GM12878 (cell line): ENCODE measurements around the gene DQX1. TPM values are rescaled to one million over a fixed set of nuclear protein-coding genes. Genes with fewer than 3 reads are reported as not detected.
A peak's percentile ranks its signal among the peaks of the same experiment; 100 is the strongest.

Experiments
- ATAC-seq: fragments of 200-7000 bp; cut with Tn5 transposase; 3 replicates; pipeline ENCODE4 v1.9.1; 2020; ENCODE audit warnings: mild to moderate bottlenecking, moderate library complexity
- BruUV-seq: library from RNA; stranded (reverse); fragments of 400-500 nt; replicated peaks from 2 replicates; lab custom pipeline; 2021; lab: Mats Ljungman, UMichigan
- CTCF ChIA-PET: fragments of 300-600 bp; sonication (Branson Sonifier 250); formaldehyde crosslinking; extraction: SDS; loops from one replicate; lab custom pipeline; 2021; ENCODE audit warnings: inconsistent platforms; lab: Yijun Ruan, JAX
- POLR2A ChIA-PET: fragments of 350-600 bp; formaldehyde crosslinking; extraction: SDS; loops from one replicate; lab custom pipeline; 2021; ENCODE audit warnings: inconsistent platforms; lab: Charles Lee
- RAD21 ChIA-PET: fragments of 300-600 bp; sonication (Branson Sonifier 250); formaldehyde crosslinking; loops from one replicate; lab custom pipeline; 2023; ENCODE audit warnings: antibody characterized with exemption; ENCODE audit not compliant: unreplicated experiment; lab: Charles Lee
- SMC1A ChIA-PET: fragments of 300-600 bp; sonication (Branson Sonifier 250); formaldehyde crosslinking; loops from one replicate; lab custom pipeline; 2023; ENCODE audit not compliant: unreplicated experiment, uncharacterized antibody; lab: Charles Lee
- DNase-seq: peaks from one replicate; pipeline ENCODE4 v3.0.0-alpha.2; 2011; ENCODE audit warnings: low read depth, low spot score
- FAIRE-seq: peaks from 3 replicates; lab custom pipeline; 2011; peaks lifted over from hg19 to GRCh38; lab: Jason Lieb, UNC
- H2AFZ ChIP-seq: 2 replicates; pipeline ENCODE4 v1.6.0; 2011; ENCODE audit warnings: low read depth, low read length, control low read depth; ENCODE audit not compliant: control insufficient read depth
- H3K27ac ChIP-seq: 2 replicates; pipeline ENCODE4 v1.5.1; 2011; ENCODE audit warnings: control low read depth; ENCODE audit not compliant: control insufficient read depth, insufficient read depth
- H3K27me3 ChIP-seq, 2 experiments: replicated peaks in 1 of 2; 2 replicates each; pipeline versions ENCODE4 v1.6.0 to v1.6.1; 2011; ENCODE audit warnings: low read length in 1 of 2; ENCODE audit not compliant: control insufficient read depth in 2 of 2, insufficient read depth in 2 of 2
- H3K36me3 ChIP-seq, 2 experiments: 2 replicates each; pipeline ENCODE4 v1.5.1; 2011; ENCODE audit warnings: low read length in 1 of 2; ENCODE audit not compliant: control insufficient read depth in 2 of 2, insufficient read depth in 2 of 2
- H3K4me1 ChIP-seq: 2 replicates; pipeline ENCODE4 v1.6.1; 2011; ENCODE audit warnings: mild to moderate bottlenecking, low read length, moderate library complexity, mixed read lengths; ENCODE audit not compliant: control insufficient read depth, insufficient read depth
- H3K4me2 ChIP-seq: 2 replicates; pipeline ENCODE4 v1.6.0; 2011; ENCODE audit warnings: control low read depth; ENCODE audit not compliant: control insufficient read depth, insufficient read depth
- H3K4me3 ChIP-seq: fragments of 200-600 bp; sonication (generic); 2 replicates; pipeline ENCODE4 v1.5.1; 2016
- H3K79me2 ChIP-seq: 2 replicates; pipeline ENCODE4 v1.6.0; 2011; ENCODE audit warnings: low read length; ENCODE audit not compliant: control insufficient read depth, insufficient read depth
- H3K9ac ChIP-seq: 2 replicates; pipeline ENCODE4 v1.8.0; 2011; ENCODE audit warnings: low read length, control low read depth, mixed read lengths; ENCODE audit not compliant: control insufficient read depth, insufficient read depth
- H3K9me3 ChIP-seq: replicated peaks from 3 replicates; pipeline ENCODE4 v1.5.1; 2011; ENCODE audit warnings: mild to moderate bottlenecking, low read length; ENCODE audit not compliant: control insufficient read depth, insufficient read depth
- H4K20me1 ChIP-seq: 2 replicates; pipeline ENCODE4 v1.6.0; 2011; ENCODE audit not compliant: control insufficient read depth, insufficient read depth
- ELK1 ChIP-seq: IDR thresholded peaks from 2 replicates; pipeline ENCODE4 v1.6.1; 2012; ENCODE audit warnings: low read depth, low read length, improper control_type of control experiment
- SUZ12 ChIP-seq: fragments of 200-600 bp; sonication (generic); IDR thresholded peaks from one replicate; pipeline ENCODE4 v1.6.1; 2018; ENCODE audit warnings: antibody characterized with exemption, mild to moderate bottlenecking; ENCODE audit not compliant: unreplicated experiment
- WGBS: methylation state at CpG from one replicate; pipeline ENCODE4 v1.1.6; 2016; ENCODE audit warnings: low lambda C conversion rate; ENCODE audit not compliant: insufficient replicate concordance, insufficient coverage; ENCODE audit errors: missing lambda C conversion rate; 5-methylcytosine and 5-hydroxymethylcytosine counted together
- in situ Hi-C: fragments of 300-500 bp; cut with MboI; formaldehyde crosslinking; loops from 9 replicates; pipeline ENCODE4 v1.14.3; 2018; ENCODE audit warnings: mixed read lengths
- intact Hi-C: fragments of 100-400 bp; cut with micrococcal nuclease; formaldehyde crosslinking; loops from one replicate; pipeline ENCODE4 v1.14.2; 2022; ENCODE audit not compliant: unreplicated experiment
- polyA plus RNA-seq, 11 experiments: library from polyadenylated mRNA; depleted of rRNA in 4 of 11; unstranded in 6 of 11; stranded (reverse) in 5 of 11; fragments of >200 nt; fragmentation: Nextera tagmentation in 4 of 11; fragmentation: Illumina TruSeq in 1 of 11; extraction: Ambion mirVana in 4 of 11; extraction: Trizol in 1 of 11; gene quantifications; 1 replicate in 1 of 11; 2 replicates in 10 of 11; pipeline versions ENCODE4 v1.2.1 to v1.2.3, GENCODE V29; 2011 to 2016; ENCODE audit warnings: inconsistent platforms in 2 of 11, missing spikeins in 2 of 11, low read depth in 1 of 11
- total RNA-seq, 4 experiments: library from RNA; depleted of rRNA in 3 of 4; stranded (reverse); fragments of >200 nt in 3 of 4; fragmentation: Illumina TruSeq in 1 of 4; extraction: Trizol in 1 of 4; gene quantifications; 2 replicates each; pipeline versions ENCODE4 v1.2.1 to v1.2.3, GENCODE V29; 2013 to 2021

The DQX1 gene
- total and polyA plus RNA-seq, 10 of the 15 experiments (the other 5 are each of a cell fraction or from before 2014, with no cell fraction given): 0.34 to 2.1 (median 0.86) TPM

GRCh38 chr2:74515271-74515980 is 10.6 kb downstream of the DQX1 start:
- ChIA-PET SMC1A (no interaction called here), RAD21 (no interaction called here), CTCF (interaction anchor here (0.6 kb wide), 1 partner anchor 33 kb away, joined by 3 read pairs; no protein-coding TSS in a partner anchor), POLR2A (no interaction called here)
- H3K79me2 ChIP-seq: no peaks in the 10 kb centered on the region
- no peak overlapping the region for H3K27ac ChIP-seq
- TF ChIP-seq ELK1 (no peak), SUZ12 (peak; percentile 57)
- in situ Hi-C loops (no loop called here), intact Hi-C loops (no loop called here)
- 39% methylated on average over 51 of the region's 60 CpGs for WGBS
- H3K9me3 ChIP-seq: no peaks in the 10 kb centered on the region; the same call in 2 of the 3 replicates
- FAIRE-seq (no peak), DNase-seq (no peak), ATAC-seq (peak; percentile 32)
- H3K4me2 ChIP-seq: peak overlapping the region; percentile 96
- H4K20me1 ChIP-seq: no peaks in the 10 kb centered on the region
- H3K4me3 ChIP-seq: peak overlapping the region; percentile 38; the same call in 1 of the 2 replicates
- peak overlapping the region; percentile 69; the same call in 1 of the 2 replicates for H2AFZ ChIP-seq
- BruUV-seq: no TSS peak
- H3K27me3 ChIP-seq: peaks cover 18 to 31% of the 10 kb centered on the region in 2 experiments
- H3K36me3 ChIP-seq: no peaks in the 10 kb centered on the region
- no peak overlapping the region for H3K9ac ChIP-seq
- H3K4me1 ChIP-seq: peaks cover 13% of the 10 kb centered on the region; the same call in 1 of the 2 replicates
